ENCODE results near the gene PTGIS.

DNA sequence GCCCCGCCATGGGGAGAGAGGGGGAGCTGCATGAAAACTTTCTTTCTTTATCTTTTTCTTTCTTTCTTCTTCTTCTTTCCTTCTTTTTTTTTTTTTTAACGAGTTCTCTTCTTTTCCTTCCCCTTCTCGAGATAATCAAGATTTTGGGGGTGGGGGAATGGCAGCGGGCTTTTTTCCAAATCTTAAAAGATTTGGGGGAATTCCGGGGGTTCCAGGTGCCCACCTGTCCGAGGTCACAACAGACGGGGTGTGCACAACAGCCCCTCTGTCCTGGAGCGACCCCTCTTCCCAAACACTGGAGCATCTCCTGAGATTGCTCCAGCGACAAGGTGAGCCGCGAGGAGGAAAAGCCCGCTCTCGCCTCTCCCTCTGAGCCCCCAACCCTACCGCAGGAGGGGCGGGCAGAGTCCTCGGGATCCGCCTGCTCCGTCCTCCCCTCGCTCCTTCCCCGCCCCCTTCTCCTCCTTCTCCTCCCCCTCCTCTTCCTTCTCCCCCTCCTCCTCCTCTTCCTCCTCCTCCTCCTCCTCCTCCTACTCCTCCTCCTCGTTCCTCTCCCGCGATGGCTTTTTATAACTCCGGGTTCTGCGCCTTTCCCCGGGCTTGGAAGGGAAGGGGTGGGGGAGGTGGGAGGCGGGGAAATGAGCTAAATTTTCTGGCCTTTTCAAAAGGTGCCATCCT lies 84.8 kb downstream of the PTGIS start:
- TF ChIP-seq CTCF (conservative IDR thresholded peaks at IDR 0.05) (no peak), EZH2 (IDR thresholded peaks at IDR 0.05; ENCODE audit: low read depth) (no peak)

Measured in PC-9 (cell line).